Endothelial cell of umbilical vein (primary cell): ENCODE data around the gene ITGA11. TPM values are rescaled to one million over a fixed set of nuclear protein-coding genes. Genes with fewer than 3 reads are reported as not detected.

Source experiments
- BruUV-seq: library from RNA; stranded (reverse); fragments of 400-500 nt; replicated peaks from 2 replicates; lab custom pipeline; 2021; lab: Mats Ljungman, UMichigan
- CTCF ChIA-PET: fragments of 300-600, 350-600 bp; sonication (Branson Sonifier 250); formaldehyde crosslinking; loops from one replicate; lab custom pipeline; 2021; ENCODE audit warnings: antibody characterized with exemption, inconsistent platforms; lab: Charles Lee
- POLR2A ChIA-PET: fragments of 300-600, 350-600 bp; sonication (Branson Sonifier 250); formaldehyde crosslinking; loops from one replicate; lab custom pipeline; 2021; ENCODE audit warnings: antibody characterized with exemption, inconsistent platforms; lab: Charles Lee
- DNase-seq: peaks from one replicate; pipeline ENCODE4 v3.0.0-alpha.2; 2011; ENCODE audit warnings: low read depth, low spot score
- FAIRE-seq: peaks from 2 replicates; lab custom pipeline; 2011; peaks lifted over from hg19 to GRCh38; lab: Jason Lieb, UNC
- H2AFZ ChIP-seq: 2 replicates; pipeline ENCODE4 v1.6.0; 2012; ENCODE audit warnings: low read depth, low read length, control low read depth, inconsistent platforms
- H3K27ac ChIP-seq: 2 replicates; pipeline ENCODE4 v1.5.1; 2011; ENCODE audit warnings: low read depth, mild to moderate bottlenecking, control low read depth, low read length, moderate library complexity; ENCODE audit not compliant: insufficient read depth
- H3K27me3 ChIP-seq, 2 experiments: 2 replicates each; pipeline versions ENCODE4 v1.6.0 to v1.6.1; 2011; ENCODE audit warnings: low read length in 2 of 2, mixed read lengths in 1 of 2; ENCODE audit not compliant: control insufficient read depth in 2 of 2, insufficient read depth in 2 of 2
- H3K36me3 ChIP-seq, 2 experiments: 2 replicates in 1 of 2; 3 replicates in 1 of 2; pipeline ENCODE4 v1.5.1; 2011; ENCODE audit warnings: low read length in 2 of 2, mild to moderate bottlenecking in 1 of 2, moderate library complexity in 1 of 2; ENCODE audit not compliant: control insufficient read depth in 2 of 2, insufficient read depth in 2 of 2; ENCODE audit errors: extremely low read depth in 1 of 2
- H3K4me1 ChIP-seq: 3 replicates; pipeline ENCODE4 v1.5.1; 2011; ENCODE audit warnings: mild to moderate bottlenecking, low read length; ENCODE audit not compliant: control insufficient read depth, insufficient read depth; ENCODE audit errors: extremely low read depth
- H3K4me2 ChIP-seq: 2 replicates; pipeline ENCODE4 v1.6.1; 2011; ENCODE audit warnings: low read length, control low read depth, mixed read lengths; ENCODE audit not compliant: insufficient read depth
- H3K4me3 ChIP-seq, 3 experiments: fragments of 200-600 bp in 1 of 3; sonication (generic), shearing (Covaris generic) in 1 of 3; replicated peaks in 1 of 3; 2 replicates each; pipeline ENCODE4 v1.5.1; 2011 to 2016; ENCODE audit warnings: control low read depth in 3 of 3, low read length in 3 of 3, mild to moderate bottlenecking in 2 of 3, inconsistent platforms in 1 of 3, low read depth in 1 of 3, moderate library complexity in 1 of 3; ENCODE audit not compliant: insufficient read depth in 1 of 3
- H3K79me2 ChIP-seq: 2 replicates; pipeline ENCODE4 v1.6.0; 2012; ENCODE audit warnings: low read length, inconsistent platforms; ENCODE audit not compliant: control insufficient read depth, insufficient read depth
- H3K9ac ChIP-seq: replicated peaks from 2 replicates; pipeline ENCODE3; 2011; ENCODE audit warnings: low read length, control low read depth; ENCODE audit not compliant: insufficient read depth; ENCODE audit errors: extremely low read depth
- H3K9me1 ChIP-seq: replicated peaks from 3 replicates; pipeline ENCODE4 v1.6.0; 2011; ENCODE audit warnings: mild to moderate bottlenecking, low read length; ENCODE audit not compliant: control insufficient read depth, insufficient read depth; ENCODE audit errors: extremely low read depth
- H3K9me3 ChIP-seq: replicated peaks from 2 replicates; pipeline ENCODE4 v1.5.1; 2012; ENCODE audit warnings: low read length, inconsistent platforms; ENCODE audit not compliant: control insufficient read depth, insufficient read depth
- H4K20me1 ChIP-seq: replicated peaks from 2 replicates; pipeline ENCODE3; 2011; ENCODE audit warnings: mild to moderate bottlenecking, low read length; ENCODE audit not compliant: control insufficient read depth, insufficient read depth; ENCODE audit errors: extremely low read depth
- EZH2 ChIP-seq: IDR thresholded peaks from 2 replicates; pipeline ENCODE4 v1.6.1; 2012; ENCODE audit warnings: borderline replicate concordance, low read depth, mild to moderate bottlenecking, moderate library complexity, low read length, inconsistent platforms; ENCODE audit not compliant: severe bottlenecking
- FOS ChIP-seq: IDR thresholded peaks from 2 replicates; pipeline ENCODE4 v1.6.1; 2011; ENCODE audit warnings: mild to moderate bottlenecking, low read length, moderate library complexity, borderline replicate concordance; ENCODE audit not compliant: insufficient read depth
- GATA2 ChIP-seq: IDR thresholded peaks from 2 replicates; pipeline ENCODE4 v1.7.0; 2011; ENCODE audit warnings: low read depth, mild to moderate bottlenecking, moderate library complexity, mixed read lengths, low read length; ENCODE audit not compliant: insufficient read length, insufficient read depth
- JUN ChIP-seq: IDR thresholded peaks from 2 replicates; pipeline ENCODE4 v1.6.1; 2011; ENCODE audit warnings: borderline replicate concordance, low read depth; ENCODE audit not compliant: insufficient read length, insufficient read depth
- MYC ChIP-seq: IDR thresholded peaks from one replicate; pipeline ENCODE4 v1.6.1; 2011; ENCODE audit warnings: mild to moderate bottlenecking, low read depth, low read length
- POLR2A ChIP-seq: IDR thresholded peaks from 2 replicates; pipeline ENCODE4 v1.6.1; 2012; ENCODE audit warnings: low read depth, mild to moderate bottlenecking, control low read depth, low read length
- POLR2AphosphoS5 ChIP-seq: IDR thresholded peaks from 2 replicates; pipeline ENCODE4 v1.6.1; 2012; ENCODE audit warnings: low read depth, mild to moderate bottlenecking, control low read depth, low read length, moderate library complexity; ENCODE audit not compliant: insufficient read depth
- dilution Hi-C: fragments of 300-500 bp; cut with MboI; formaldehyde crosslinking; loops from one replicate; pipeline ENCODE4 v1.15.0; 2019; ENCODE audit warnings: low sequenced_read_pairs; ENCODE audit not compliant: extremely low pct_ligation_motif_present
- intact Hi-C: fragments of 100-400 bp; cut with micrococcal nuclease; formaldehyde crosslinking; loops from one replicate; pipeline ENCODE4 v1.10.0; 2022
- polyA plus RNA-seq, 4 experiments: library from polyadenylated mRNA; depleted of rRNA in 3 of 4; stranded (reverse) in 3 of 4; unstranded in 1 of 4; fragments of >200 nt; gene quantifications; 2 replicates each; pipeline versions ENCODE4 v1.2.1 to v1.2.3, GENCODE V29; 2011 to 2012; ENCODE audit warnings: missing spikeins in 1 of 4
- total RNA-seq: library from RNA; stranded (reverse); gene quantifications from 2 replicates; pipeline ENCODE4 v1.2.3, GENCODE V29; 2021
- TF ChIP-seq, protein P1 (sequence below): IDR thresholded peaks from 2 replicates; pipeline ENCODE4 v1.6.1; 2011; ENCODE audit not compliant: insufficient read depth, insufficient read length
- TF ChIP-seq, protein P2 (sequence below), 2 donors: IDR thresholded peaks; 1 replicate in 1 of 2; 2 replicates in 1 of 2; pipeline ENCODE4 v1.5.1; 2011; ENCODE audit warnings: low read length in 2 of 2, mild to moderate bottlenecking in 2 of 2, moderate library complexity in 2 of 2, control low read depth in 1 of 2, inconsistent platforms in 1 of 2, low read depth in 1 of 2; ENCODE audit not compliant: insufficient read depth in 1 of 2; ENCODE audit errors: extremely low read depth in 1 of 2

Gene ITGA11
- total and polyA plus RNA-seq, 2 donors (not counting 3 experiments of a cell fraction or from before 2014, with no cell fraction given) = 0.18 to 1.0 TPM

DNA sequence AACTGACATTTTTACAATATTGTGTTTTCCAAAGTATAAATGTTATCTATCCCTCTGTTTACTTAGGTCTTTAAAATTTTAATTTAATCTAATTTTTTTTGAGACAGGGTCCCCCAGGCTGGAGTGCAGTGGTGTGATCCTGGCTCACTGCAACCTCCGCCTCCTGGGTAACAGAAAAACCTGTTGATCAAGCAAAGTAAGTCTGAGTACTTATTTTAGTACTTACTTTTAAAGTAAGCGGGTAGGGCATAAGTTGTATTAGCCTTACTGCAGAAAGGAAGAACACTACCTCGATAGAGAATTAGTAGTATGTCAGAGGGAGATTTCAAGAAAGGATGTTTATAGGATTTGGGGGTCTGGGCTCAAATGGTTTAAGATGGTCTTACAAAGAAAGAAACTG lies 166.3 kb downstream of the ITGA11 start:
- dilution Hi-C loops (no loop called here), intact Hi-C loops (no loop called here)
- BruUV-seq = no TSS peak

DNA sequence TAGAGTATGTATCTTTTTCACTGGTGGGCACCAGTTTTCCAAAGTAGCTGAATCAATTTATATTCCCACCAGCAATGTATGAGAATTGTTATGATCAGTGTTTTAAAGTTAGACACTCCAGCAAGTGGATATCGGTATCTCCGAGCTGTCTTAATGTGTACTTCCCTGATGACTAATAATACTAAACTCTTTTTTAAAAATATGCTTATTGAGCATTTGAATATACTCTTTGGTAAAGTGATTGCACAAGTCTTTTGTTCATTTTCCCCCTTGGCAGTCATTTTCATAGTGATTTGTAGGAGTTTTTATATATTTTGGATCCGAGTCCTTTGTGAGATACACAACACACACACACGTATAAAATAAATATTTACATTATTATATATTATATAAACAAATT lies 166.9 kb downstream of the ITGA11 start:
- Histone ChIP-seq H3K36me3 (no peaks in the 10 kb centered on the region), H3K27me3 (peaks cover 25 to 44% of the 10 kb centered on the region in 2 experiments), H3K9me1 (no peaks in the 10 kb centered on the region), H2AFZ (no peak overlapping the region), H3K9ac (no peak overlapping the region), H4K20me1 (no peaks in the 10 kb centered on the region), H3K4me1 (no peaks in the 10 kb centered on the region), H3K4me2 (no peak overlapping the region), H3K9me3 (no peaks in the 10 kb centered on the region), H3K79me2 (no peaks in the 10 kb centered on the region), H3K27ac (no peak overlapping the region), H3K4me3 (no peak overlapping the region)
- FAIRE-seq = no peak
- TF ChIP-seq GATA2 (no peak), POLR2A (no peak), JUN (no peak), POLR2AphosphoS5 (no peak), EZH2 (no peak), FOS (no peak), MYC (no peak)
- TF ChIP-seq, protein P1, sequence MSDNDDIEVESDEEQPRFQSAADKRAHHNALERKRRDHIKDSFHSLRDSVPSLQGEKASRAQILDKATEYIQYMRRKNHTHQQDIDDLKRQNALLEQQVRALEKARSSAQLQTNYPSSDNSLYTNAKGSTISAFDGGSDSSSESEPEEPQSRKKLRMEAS = no peak
- TF ChIP-seq, protein P2, sequence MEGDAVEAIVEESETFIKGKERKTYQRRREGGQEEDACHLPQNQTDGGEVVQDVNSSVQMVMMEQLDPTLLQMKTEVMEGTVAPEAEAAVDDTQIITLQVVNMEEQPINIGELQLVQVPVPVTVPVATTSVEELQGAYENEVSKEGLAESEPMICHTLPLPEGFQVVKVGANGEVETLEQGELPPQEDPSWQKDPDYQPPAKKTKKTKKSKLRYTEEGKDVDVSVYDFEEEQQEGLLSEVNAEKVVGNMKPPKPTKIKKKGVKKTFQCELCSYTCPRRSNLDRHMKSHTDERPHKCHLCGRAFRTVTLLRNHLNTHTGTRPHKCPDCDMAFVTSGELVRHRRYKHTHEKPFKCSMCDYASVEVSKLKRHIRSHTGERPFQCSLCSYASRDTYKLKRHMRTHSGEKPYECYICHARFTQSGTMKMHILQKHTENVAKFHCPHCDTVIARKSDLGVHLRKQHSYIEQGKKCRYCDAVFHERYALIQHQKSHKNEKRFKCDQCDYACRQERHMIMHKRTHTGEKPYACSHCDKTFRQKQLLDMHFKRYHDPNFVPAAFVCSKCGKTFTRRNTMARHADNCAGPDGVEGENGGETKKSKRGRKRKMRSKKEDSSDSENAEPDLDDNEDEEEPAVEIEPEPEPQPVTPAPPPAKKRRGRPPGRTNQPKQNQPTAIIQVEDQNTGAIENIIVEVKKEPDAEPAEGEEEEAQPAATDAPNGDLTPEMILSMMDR (IDR thresholded peaks at IDR 0.05; ENCODE audit: extremely low read depth in 1 of 2, insufficient read depth in 1 of 2, low read depth in 1 of 2, low read length in 2 of 2) = no peak
- ChIA-PET POLR2A (no interaction called here), CTCF (interaction anchor here (1.6 to 5.6 kb wide), 3 partner anchors 8 to 41 kb away, joined by 6 to 31 read pairs (median 7); no protein-coding TSS in a partner anchor)
- no TSS peak for BruUV-seq
- no peak for DNase-seq
- dilution Hi-C loops (no loop called here), intact Hi-C loops (no loop called here)

More for the DNA sequence above, 166.3 kb downstream of the ITGA11 start:
- Histone ChIP-seq H3K4me2 (no peak overlapping the region), H3K9me3 (no peaks in the 10 kb centered on the region), H3K4me1 (no peaks in the 10 kb centered on the region), H3K9me1 (no peaks in the 10 kb centered on the region), H3K4me3 (no peak overlapping the region), H3K79me2 (no peaks in the 10 kb centered on the region), H3K27ac (no peak overlapping the region), H4K20me1 (no peaks in the 10 kb centered on the region), H3K27me3 (peaks cover 25 to 44% of the 10 kb centered on the region in 2 experiments), H2AFZ (no peak overlapping the region), H3K36me3 (no peaks in the 10 kb centered on the region), H3K9ac (no peak overlapping the region)
- no peak for TF ChIP-seq JUN
- TF ChIP-seq POLR2A = no peak
- TF ChIP-seq EZH2 = no peak
- ChIA-PET POLR2A (interaction anchor here (0.6 kb wide), 1 partner anchor 135 kb away, joined by 3 read pairs; no protein-coding TSS in a partner anchor), CTCF (interaction anchor here (1.6 to 5.6 kb wide), 3 partner anchors 8 to 41 kb away, joined by 6 to 31 read pairs (median 7); no protein-coding TSS in a partner anchor)
- no peak for FAIRE-seq
- DNase-seq = no peak
